Immature natural killer cell (primary cell): ENCODE data around the gene EXOSC2. TPM values are rescaled to one million over a fixed set of nuclear protein-coding genes. Genes with fewer than 3 reads are reported as not detected.
A peak's percentile ranks its signal among the peaks of the same experiment; 100 is the strongest.

ENCODE experiments used
- DNase-seq, 3 donors: peaks; one replicate each; pipeline ENCODE4 v3.0.0; 2022; ENCODE audit warnings: mixed read lengths in 1 of 3
- H3K27ac Mint-ChIP-seq, 6 donors: one replicate each; pipeline ENCODE4 v1.8.0; 2020; ENCODE audit warnings: mixed read lengths in 6 of 6, mild to moderate bottlenecking in 5 of 6, inconsistent platforms in 4 of 6, moderate library complexity in 3 of 6
- H3K27me3 Mint-ChIP-seq, 3 donors: one replicate each; pipeline ENCODE4 v1.8.0; 2020 to 2021; ENCODE audit warnings: low read depth in 3 of 3, mild to moderate bottlenecking in 3 of 3, mixed read lengths in 3 of 3, moderate library complexity in 3 of 3, inconsistent platforms in 1 of 3
- H3K36me3 Mint-ChIP-seq, 3 donors: one replicate each; pipeline ENCODE4 v1.8.0; 2020; ENCODE audit warnings: mixed read lengths in 3 of 3, inconsistent platforms in 2 of 3, mild to moderate bottlenecking in 2 of 3
- H3K4me1 Mint-ChIP-seq, 2 donors: one replicate each; pipeline ENCODE4 v1.8.0; 2020; ENCODE audit warnings: inconsistent platforms in 2 of 2, mild to moderate bottlenecking in 2 of 2, mixed read lengths in 2 of 2, moderate library complexity in 1 of 2
- H3K4me3 Mint-ChIP-seq, 5 donors: one replicate each; pipeline ENCODE4 v1.8.0; 2020; ENCODE audit warnings: mild to moderate bottlenecking in 5 of 5, mixed read lengths in 5 of 5, inconsistent platforms in 3 of 5, moderate library complexity in 3 of 5
- H3K9me3 Mint-ChIP-seq, 6 donors: one replicate each; pipeline ENCODE4 v1.8.0; 2020; ENCODE audit warnings: mild to moderate bottlenecking in 6 of 6, mixed read lengths in 6 of 6, inconsistent platforms in 4 of 6, moderate library complexity in 3 of 6
- polyA plus RNA-seq, 3 donors: library from polyadenylated mRNA; unstranded; fragments of 300-500 nt; fragmentation: Illumina TruSeq; gene quantifications; one replicate each; pipeline ENCODE4 v1.2.3, GENCODE V29; 2021

Gene EXOSC2
- polyA plus RNA-seq, 3 donors from 2014 or later: 12.9 to 27.4 (median 20.0) TPM

DNA sequence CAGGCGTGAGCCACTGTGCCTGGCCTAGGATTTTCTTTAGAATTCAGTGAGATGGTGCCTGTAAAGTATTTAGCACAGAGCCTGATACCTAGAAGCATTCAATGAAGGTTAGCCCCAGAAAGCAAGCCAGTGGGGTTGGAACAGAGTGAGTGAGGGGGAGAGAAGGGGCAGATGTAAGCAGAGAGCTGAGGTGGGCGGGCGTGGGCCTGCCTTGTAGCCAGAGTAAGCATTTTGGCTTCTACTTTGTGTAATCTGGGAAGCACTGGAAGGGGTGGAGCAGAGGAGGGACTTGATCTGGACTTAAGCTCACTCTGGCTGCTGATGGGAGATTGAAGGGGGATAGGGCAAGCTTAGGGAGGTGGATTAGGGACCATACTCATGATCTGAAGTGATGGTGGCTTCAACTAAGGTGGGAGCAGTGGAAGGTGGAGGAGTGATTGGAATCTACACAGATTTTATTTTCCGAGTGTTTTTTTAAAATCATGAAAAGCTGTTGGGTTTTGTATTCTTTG lies 2.6 kb downstream of the EXOSC2 start:
- no peaks in the 10 kb centered on the region for H3K9me3 Mint-ChIP-seq
- no peak overlapping the region for H3K4me3 Mint-ChIP-seq
- H3K4me1 Mint-ChIP-seq: peaks cover 33 to 37% of the 10 kb centered on the region in 2 donors
- H3K36me3 Mint-ChIP-seq: peaks cover 21 to 25% (median 22%) of the 10 kb centered on the region in 3 donors
- peaks cover 0 to 8% (median 4%) of the 10 kb centered on the region in 3 donors for H3K27me3 Mint-ChIP-seq
- peak overlapping the region in 1 of 6 donors; percentile 56 for H3K27ac Mint-ChIP-seq
- no peak for DNase-seq

DNA sequence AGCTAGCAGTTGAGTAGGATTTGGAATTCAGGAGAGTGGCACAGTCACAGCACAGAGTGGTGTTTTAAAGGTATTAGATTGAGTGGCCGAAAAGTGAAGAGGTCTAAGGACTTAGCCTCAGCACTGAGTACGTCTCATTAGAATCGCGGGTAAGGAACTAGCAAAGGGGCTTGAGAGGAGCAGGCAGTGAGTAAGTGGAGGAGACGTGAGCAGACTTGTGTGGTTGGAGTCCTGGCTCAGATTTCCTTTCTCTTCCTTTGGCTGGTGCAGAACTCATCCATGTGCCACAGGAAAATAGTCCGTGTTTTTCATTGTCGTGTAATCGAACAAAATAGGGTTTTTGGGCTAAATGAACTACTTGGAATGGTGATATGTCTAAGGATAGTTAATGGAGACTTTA lies 3.4 kb downstream of the EXOSC2 start:
- peaks cover 33 to 37% of the 10 kb centered on the region in 2 donors for H3K4me1 Mint-ChIP-seq
- H3K27me3 Mint-ChIP-seq: peaks cover 0 to 5% (median 4%) of the 10 kb centered on the region in 3 donors

DNA sequence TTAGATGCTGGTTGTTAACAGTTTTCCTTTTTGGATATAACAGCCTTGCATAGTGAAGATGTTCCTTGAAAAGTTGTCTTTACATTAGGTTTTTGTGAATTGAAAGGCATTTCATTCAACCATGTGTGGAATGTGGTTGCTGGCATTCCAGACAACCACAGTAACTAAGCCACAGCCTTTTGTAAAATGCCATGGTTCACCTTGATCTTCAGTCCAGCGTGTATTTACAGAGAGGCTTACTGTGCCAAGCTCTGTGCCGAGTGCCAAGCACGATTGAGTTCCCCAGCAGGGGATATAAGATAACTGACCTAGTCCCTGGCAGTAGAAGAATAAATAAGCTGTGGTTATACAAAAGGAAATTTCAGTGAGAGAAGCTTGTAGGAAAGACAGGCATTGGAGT lies 4.9 kb downstream of the EXOSC2 start:
- Mint-ChIP-seq H3K4me1 (peaks cover 25 to 30% of the 10 kb centered on the region in 2 donors), H3K4me3 (no peak overlapping the region), H3K27me3 (peaks cover 0 to 5% (median 4%) of the 10 kb centered on the region in 3 donors), H3K9me3 (no peaks in the 10 kb centered on the region), H3K27ac (peak overlapping the region in 1 of 6 donors; percentile 58), H3K36me3 (peaks cover 25 to 33% (median 29%) of the 10 kb centered on the region in 3 donors)
- no peak for DNase-seq

More for the DNA sequence above, 3.4 kb downstream of the EXOSC2 start:
- H3K27ac Mint-ChIP-seq: no peak overlapping the region
- no peak overlapping the region for H3K4me3 Mint-ChIP-seq
- H3K36me3 Mint-ChIP-seq: peaks cover 21 to 25% (median 22%) of the 10 kb centered on the region in 3 donors
- H3K9me3 Mint-ChIP-seq: no peaks in the 10 kb centered on the region
- DNase-seq: no peak

DNA sequence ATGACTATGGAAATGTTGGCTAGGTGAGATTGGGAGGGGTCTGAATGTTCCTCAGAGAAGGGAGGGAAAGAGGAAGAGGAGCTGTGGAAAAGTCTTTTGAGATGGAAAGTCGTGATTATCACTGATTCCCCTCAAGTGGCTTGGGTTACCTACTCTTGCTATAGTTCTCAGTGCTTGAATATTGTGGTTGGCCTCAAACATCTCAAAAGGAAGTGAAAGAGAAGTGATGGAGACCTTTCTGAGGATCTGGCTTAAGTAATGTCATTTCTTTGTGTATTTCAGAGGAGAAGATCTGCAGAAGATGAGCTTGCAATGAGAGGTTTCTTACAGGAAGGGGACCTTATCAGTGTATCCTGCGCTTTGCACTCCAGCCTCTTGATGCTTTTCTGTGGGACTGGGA lies 5.5 kb downstream of the EXOSC2 start:
- H3K4me1 Mint-ChIP-seq: peaks cover 20 to 26% of the 10 kb centered on the region in 2 donors
- H3K36me3 Mint-ChIP-seq: peaks cover 30 to 37% (median 30%) of the 10 kb centered on the region in 3 donors

DNA sequence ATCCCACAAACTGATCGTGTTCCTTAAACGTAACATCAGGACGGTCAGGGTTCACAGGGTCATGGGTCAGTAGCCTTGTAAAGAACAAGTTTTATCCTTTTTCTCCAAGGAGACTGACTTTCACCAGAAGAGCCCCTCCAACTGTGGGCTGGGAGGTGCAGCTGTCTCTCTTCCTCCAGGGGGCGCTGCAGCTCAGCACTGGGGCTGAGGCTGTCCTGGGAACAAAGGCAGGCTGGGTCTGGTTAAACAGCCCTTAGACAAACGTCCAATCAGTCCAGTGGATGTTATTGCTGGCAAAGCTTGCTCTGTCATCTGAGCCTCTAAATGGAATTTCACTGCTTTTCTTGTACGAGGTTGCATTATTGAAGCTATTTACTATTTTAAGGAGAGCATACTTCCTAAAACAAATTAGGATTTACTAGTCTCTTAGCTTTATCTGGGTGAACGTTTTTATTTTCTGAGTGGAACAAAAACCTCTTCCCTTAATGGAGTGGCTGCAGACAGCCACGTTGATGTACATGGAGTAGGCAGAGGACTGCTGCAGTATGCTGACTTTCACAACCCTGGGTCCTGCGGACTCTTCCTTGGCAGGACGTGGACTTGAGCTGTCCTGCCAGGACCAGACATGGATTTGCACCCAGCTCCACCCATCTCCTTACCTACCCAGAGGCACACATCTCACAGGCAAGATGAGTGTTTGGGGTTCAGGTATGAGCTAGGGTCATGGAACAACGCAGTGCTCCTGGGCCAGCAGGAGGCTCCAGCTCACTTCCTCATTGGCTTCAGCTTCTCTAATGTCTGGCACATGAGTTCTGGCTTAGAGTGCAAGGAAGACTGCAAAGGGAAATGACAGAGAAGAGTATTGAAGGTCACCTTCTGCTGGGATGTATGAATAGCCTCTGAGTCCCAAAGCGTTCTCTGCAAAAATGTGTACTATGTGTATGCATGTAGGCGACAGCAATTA lies 7.8 kb downstream of the EXOSC2 start:
- Mint-ChIP-seq H3K27ac (peak overlapping the region in 1 of 6 donors; percentile 19), H3K27me3 (peaks cover 0 to 2% (median 0%) of the 10 kb centered on the region in 3 donors), H3K4me3 (no peak overlapping the region), H3K36me3 (peaks cover 28 to 42% (median 31%) of the 10 kb centered on the region in 3 donors), H3K9me3 (no peaks in the 10 kb centered on the region), H3K4me1 (peaks cover 6 to 12% of the 10 kb centered on the region in 2 donors)
- peak; percentile 44 to 63 (median 56) for DNase-seq

More for the DNA sequence above, 5.5 kb downstream of the EXOSC2 start:
- Mint-ChIP-seq H3K27ac (peak overlapping the region in 1 of 6 donors; percentile 58), H3K4me3 (no peak overlapping the region), H3K9me3 (no peaks in the 10 kb centered on the region), H3K27me3 (peaks cover 0 to 5% (median 3%) of the 10 kb centered on the region in 3 donors)
- DNase-seq: no peak

- Mint-ChIP-seq H3K36me3 (peaks cover 18 to 32% (median 21%) of the 10 kb centered on the region in 3 donors), H3K27ac (no peak overlapping the region), H3K4me1 (peaks cover 5 to 6% of the 10 kb centered on the region in 2 donors), H3K9me3 (no peaks in the 10 kb centered on the region), H3K27me3 (peaks cover 0 to 2% (median 0%) of the 10 kb centered on the region in 3 donors), H3K4me3 (no peak overlapping the region)
- DNase-seq: no peak
These were observed 9.9 kb downstream of the EXOSC2 start for GRCh38 chr9:130703501-130703900.

- Mint-ChIP-seq H3K4me3 (no peak overlapping the region), H3K27ac (peak overlapping the region in 3 of 6 donors; percentile 15 to 49 (median 36)), H3K9me3 (no peaks in the 10 kb centered on the region), H3K27me3 (peaks cover 0 to 2% (median under 1%) of the 10 kb centered on the region in 3 donors), H3K4me1 (peaks cover 2 to 4% of the 10 kb centered on the region in 2 donors), H3K36me3 (peaks cover 12 to 18% (median 16%) of the 10 kb centered on the region in 3 donors)
- peak; percentile 57 to 68 (median 67) for DNase-seq
These were observed 13.8 kb downstream of the EXOSC2 start for GRCh38 chr9:130707225-130707976.

- Mint-ChIP-seq H3K36me3 (no peaks in the 10 kb centered on the region), H3K27me3 (peaks cover 0 to 4% (median 3%) of the 10 kb centered on the region in 3 donors), H3K4me1 (peaks cover 30 to 31% of the 10 kb centered on the region in 2 donors), H3K4me3 (peak overlapping the region in 1 of 5 donors; percentile 30), H3K9me3 (no peaks in the 10 kb centered on the region), H3K27ac (peak overlapping the region in 2 of 6 donors; percentile 6 to 40)
- no peak for DNase-seq
These were observed 17.3 kb downstream of the EXOSC2 start for GRCh38 chr9:130710822-130711352.

GRCh38 chr9:130711469-130711868 lies 17.9 kb downstream of the EXOSC2 start:
- Mint-ChIP-seq H3K36me3 (no peaks in the 10 kb centered on the region), H3K9me3 (no peaks in the 10 kb centered on the region), H3K4me3 (peak overlapping the region; percentile 27 to 72 (median 64)), H3K27me3 (peaks cover 0 to 4% (median 3%) of the 10 kb centered on the region in 3 donors), H3K27ac (peak overlapping the region in 3 of 6 donors; percentile 16 to 71 (median 42)), H3K4me1 (peaks cover 35 to 36% of the 10 kb centered on the region in 2 donors)
- DNase-seq: no peak

DNA sequence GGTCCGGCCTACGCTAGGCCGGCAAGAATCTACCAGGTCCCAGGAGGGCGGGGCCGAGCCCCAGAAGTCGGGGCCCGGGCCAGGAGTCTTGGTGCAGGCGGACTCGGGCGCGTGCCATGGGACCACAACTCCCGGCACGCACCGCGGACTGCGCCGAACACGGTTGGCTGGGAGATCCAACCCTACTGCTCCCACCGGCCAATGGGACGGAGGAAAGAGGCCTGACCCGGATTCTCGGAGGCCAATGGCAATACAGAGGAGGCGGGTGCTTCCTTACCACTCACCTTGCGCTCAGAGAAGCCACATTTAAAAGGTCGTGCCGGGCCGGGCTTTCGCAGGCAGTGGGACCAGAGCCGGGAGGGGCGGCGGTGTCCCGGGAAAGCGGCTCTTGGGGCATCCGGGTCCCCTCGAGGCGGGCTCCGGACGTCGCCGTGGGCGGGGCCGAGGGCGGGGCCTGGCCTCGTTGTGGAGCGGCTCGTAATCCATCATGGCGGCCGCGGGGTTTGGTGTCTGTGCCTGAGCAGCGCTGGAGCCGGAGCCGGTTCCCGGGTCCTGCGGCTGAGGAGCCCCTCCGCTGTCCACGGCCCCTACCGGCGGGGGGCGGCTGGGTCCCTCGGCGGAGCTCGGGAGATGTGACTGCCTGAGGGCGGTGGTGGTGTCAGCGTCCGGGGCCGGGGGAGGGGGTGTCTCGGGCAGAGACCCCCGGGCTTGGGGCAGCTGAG lies 19.1 kb downstream of the EXOSC2 start:
- no peaks in the 10 kb centered on the region for H3K9me3 Mint-ChIP-seq
- H3K27ac Mint-ChIP-seq: peak overlapping the region; percentile 89 to 97 (median 96)
- no peaks in the 10 kb centered on the region for H3K36me3 Mint-ChIP-seq
- peaks cover 35 to 40% of the 10 kb centered on the region in 2 donors for H3K4me1 Mint-ChIP-seq
- H3K4me3 Mint-ChIP-seq: peak overlapping the region; percentile 89 to 95 (median 93)
- peak; percentile 94 to 95 (median 95) for DNase-seq
- H3K27me3 Mint-ChIP-seq: peaks cover 0 to 4% (median 3%) of the 10 kb centered on the region in 3 donors

GRCh38 chr9:130713286-130713960 lies 19.8 kb downstream of the EXOSC2 start:
- DNase-seq: no peak
- Mint-ChIP-seq H3K4me1 (peaks cover 35 to 40% of the 10 kb centered on the region in 2 donors), H3K36me3 (no peaks in the 10 kb centered on the region), H3K27me3 (peaks cover 0 to 4% (median 3%) of the 10 kb centered on the region in 3 donors), H3K4me3 (peak overlapping the region; percentile 89 to 95 (median 93)), H3K27ac (peak overlapping the region; percentile 79 to 97 (median 92)), H3K9me3 (no peaks in the 10 kb centered on the region)

- Mint-ChIP-seq H3K4me3 (peak overlapping the region; percentile 89 to 95 (median 93)), H3K36me3 (no peaks in the 10 kb centered on the region), H3K27ac (peak overlapping the region; percentile 23 to 92 (median 84)), H3K9me3 (no peaks in the 10 kb centered on the region), H3K27me3 (peaks cover 0 to 4% (median 3%) of the 10 kb centered on the region in 3 donors), H3K4me1 (peaks cover 36 to 40% of the 10 kb centered on the region in 2 donors)
- DNase-seq: no peak
These were observed 21.1 kb downstream of the EXOSC2 start for GRCh38 chr9:130714586-130715110.
